Panc1 (cell line): Measurements from ENCODE around the gene WDR5B. TPM values are rescaled to one million over a fixed set of nuclear protein-coding genes. Genes with fewer than 3 reads are reported as not detected.

ENCODE experiments used
- ATAC-seq: fragments of 200-7000 bp; cut with Tn5 transposase; 2 replicates; pipeline ENCODE4 v1.9.1; 2020; ENCODE audit warnings: mild to moderate bottlenecking, moderate library complexity
- Bru-seq: library from RNA; stranded (reverse); fragments of 400-500 nt; gene quantifications from one replicate; lab custom pipeline; 2021; lab: Mats Ljungman, UMichigan
- BruChase-seq, 2 experiments: library from RNA; stranded (reverse); fragments of 400-500 nt; gene quantifications; one replicate each; lab custom pipeline; 2021; lab: Mats Ljungman, UMichigan
- BruUV-seq: library from RNA; stranded (reverse); fragments of 400-500 nt; replicated peaks from 2 replicates; lab custom pipeline; 2021; lab: Mats Ljungman, UMichigan
- CTCF ChIA-PET: fragments of 300-600 bp; sonication (Branson Sonifier 250); formaldehyde crosslinking; loops from one replicate; lab custom pipeline; 2022; ENCODE audit warnings: antibody characterized with exemption; lab: Charles Lee
- POLR2A ChIA-PET: fragments of 300-600 bp; sonication (Branson Sonifier 250); formaldehyde crosslinking; loops from one replicate; lab custom pipeline; 2022; ENCODE audit warnings: antibody characterized with exemption; lab: Charles Lee
- DNase-seq: peaks from one replicate; pipeline ENCODE4 v3.0.0-alpha.2; 2010; ENCODE audit warnings: low read depth, low spot score
- H3K27ac ChIP-seq: 2 replicates; pipeline ENCODE4 v1.5.1; 2011; ENCODE audit warnings: mild to moderate bottlenecking, low read length, inconsistent platforms
- H3K27me3 ChIP-seq: fragments of 200-500 bp; sonication (Bioruptor generic); 2 replicates; pipeline ENCODE4 v1.6.0; 2014; ENCODE audit warnings: low read length, inconsistent platforms; ENCODE audit not compliant: control insufficient read depth, insufficient read depth
- H3K36me3 ChIP-seq: fragments of 200-500 bp; sonication (Bioruptor generic); 2 replicates; pipeline ENCODE4 v1.5.1; 2014; ENCODE audit warnings: inconsistent platforms, mild to moderate bottlenecking, low read length, moderate library complexity; ENCODE audit not compliant: control insufficient read depth, insufficient read depth
- H3K4me1 ChIP-seq: 2 replicates; pipeline ENCODE4 v1.5.1; 2011; ENCODE audit warnings: inconsistent platforms, mild to moderate bottlenecking, low read length, moderate library complexity; ENCODE audit not compliant: control insufficient read depth, insufficient read depth
- H3K4me3 ChIP-seq, 2 experiments: 2 replicates each; pipeline ENCODE4 v1.5.1; 2011 to 2012; ENCODE audit warnings: low read depth in 2 of 2, low read length in 2 of 2, mild to moderate bottlenecking in 2 of 2, inconsistent platforms in 1 of 2, moderate library complexity in 1 of 2
- H3K9me3 ChIP-seq: fragments of 200-500 bp; sonication (Bioruptor generic); 2 replicates; pipeline ENCODE4 v1.5.1; 2014; ENCODE audit warnings: low read depth, mild to moderate bottlenecking, inconsistent platforms, low read length, moderate library complexity; ENCODE audit not compliant: control insufficient read depth, insufficient read depth
- CTCF ChIP-seq: fragments of 450-650 bp; IDR thresholded peaks from 2 replicates; pipeline ENCODE4 v1.5.1; 2017; ENCODE audit warnings: mild to moderate bottlenecking
- POLR2AphosphoS5 ChIP-seq: IDR thresholded peaks from 2 replicates; pipeline ENCODE4 v1.6.1; 2012; ENCODE audit warnings: mild to moderate bottlenecking, low read depth, low read length, moderate library complexity
- REST ChIP-seq, 2 experiments: IDR thresholded peaks; 2 replicates each; pipeline ENCODE4 v1.6.1; 2011 to 2012; ENCODE audit warnings: low read depth in 2 of 2, control low read depth in 1 of 2, low read length in 1 of 2, mild to moderate bottlenecking in 1 of 2, moderate library complexity in 1 of 2; ENCODE audit not compliant: insufficient read depth in 1 of 2
- SIN3A ChIP-seq: IDR thresholded peaks from 2 replicates; pipeline ENCODE4 v1.6.1; 2012; ENCODE audit warnings: low read depth, mild to moderate bottlenecking, low read length, moderate library complexity, borderline replicate concordance; ENCODE audit not compliant: insufficient read depth
- TCF7L2 ChIP-seq: IDR thresholded peaks from 2 replicates; pipeline ENCODE4 v1.6.1; 2011; ENCODE audit warnings: mild to moderate bottlenecking, low read depth, low read length, inconsistent platforms
- in situ Hi-C: cut with HindIII; loops from 2 replicates; pipeline ENCODE4 v1.10.0; 2016; ENCODE audit warnings: low sequenced_read_pairs, low pct_unique_long_range_greater_than_20kb
- intact Hi-C: fragments of 100-400 bp; cut with micrococcal nuclease; formaldehyde crosslinking; loops from one replicate; pipeline ENCODE4 v1.10.0; 2022; ENCODE audit not compliant: unreplicated experiment
- long read RNA-seq: library from polyadenylated mRNA; unstranded; transcript quantifications from one replicate; pipeline ENCODE4 v2.0.0, GENCODE V29; 2021; ENCODE audit not compliant: unreplicated experiment
- polyA plus RNA-seq: library from polyadenylated mRNA; unstranded; fragments of >200 nt; gene quantifications from one replicate; pipeline ENCODE4 v1.2.1, GENCODE V29; 2012; ENCODE audit warnings: missing spikeins; ENCODE audit not compliant: insufficient read length
- total RNA-seq: library from RNA; stranded (reverse); gene quantifications from one replicate; pipeline ENCODE4 v1.2.1, GENCODE V29; 2021; ENCODE audit not compliant: unreplicated experiment

Gene WDR5B
- total RNA-seq (5.5 TPM), Bru-seq, nascent RNA (percentile 77 among the genes with signal in this experiment), BruChase-seq, experiment 1, labeled RNA remaining after a 2-hour chase (percentile 88 among the genes with signal in this experiment), BruChase-seq, experiment 2, labeled RNA remaining after a 6-hour chase (percentile 60 among the genes with signal in this experiment)
- 2.6 TPM for polyA plus RNA-seq
- long read RNA-seq, transcript WDR5B-201 (1 exons, 3,720 nt) = major isoform, 14 of 14 reads
- long read RNA-seq, partial matches to known transcripts = 0 of 14 reads
- long read RNA-seq, other reads (novel, unspliced or antisense) = 0 of 14 reads

GRCh38 chr3:122415762-122416654, at the start of gene WDR5B:
Gene WDR5B (minus strand): TSS chr3:122416062. CDS start chr3:122415528, 534 bp downstream.
- H3K9me3 ChIP-seq = no peaks in the 10 kb centered on the region
- H3K36me3 ChIP-seq = peaks cover 2% of the 10 kb centered on the region
- peak within 1 kb of the TSS; percentile 99 for H3K27ac ChIP-seq
- DNase-seq (peak; percentile 97), ATAC-seq (peak; percentile 96)
- ChIA-PET POLR2A (interaction anchor here (0.6 to 1.2 kb wide), 7 partner anchors 8 to 869 kb away, joined by 3 to 7 read pairs (median 4); partner anchors contain the start of gene FAM162A), CTCF (interaction anchor here (1.0 to 1.3 kb wide), 2 partner anchors 23 to 32 kb away, joined by 4 to 5 read pairs; partner anchors contain the start of gene FAM162A)
- H3K4me3 ChIP-seq = peak within 1 kb of the TSS; percentile 68 to 87
- no peaks in the 10 kb centered on the region for H3K27me3 ChIP-seq
- in situ Hi-C loops (no loop called here), intact Hi-C loops (loop anchor here (1.0 kb wide), 1 partner anchor 32 kb away; the partner anchor contains the start of gene FAM162A)
- H3K4me1 ChIP-seq = peaks cover 17% of the 10 kb centered on the region
- TSS peak; percentile 88 for BruUV-seq
- TF ChIP-seq TCF7L2 = peak; percentile 41; the same call in 1 of the 2 replicates
- no peak for TF ChIP-seq CTCF
- TF ChIP-seq REST (IDR thresholded peaks at IDR 0.05; ENCODE audit: insufficient read depth in 1 of 2, low read depth in 2 of 2, low read length in 1 of 2) = no peak
- peak; percentile 99 for TF ChIP-seq POLR2AphosphoS5
- peak; percentile 77 for TF ChIP-seq SIN3A

GRCh38 chr3:122464659-122465058, 48.8 kb upstream of the WDR5B start:
- Histone ChIP-seq H3K27ac (no peak overlapping the region), H3K9me3 (no peaks in the 10 kb centered on the region), H3K36me3 (peaks cover 29% of the 10 kb centered on the region), H3K27me3 (no peaks in the 10 kb centered on the region), H3K4me1 (no peaks in the 10 kb centered on the region), H3K4me3 (no peak overlapping the region)
- TF ChIP-seq CTCF (no peak), REST (IDR thresholded peaks at IDR 0.05; ENCODE audit: insufficient read depth in 1 of 2, low read depth in 2 of 2, low read length in 1 of 2) (no peak), SIN3A (no peak), POLR2AphosphoS5 (no peak), TCF7L2 (no peak)
- ATAC-seq (no peak), DNase-seq (no peak)
- no TSS peak for BruUV-seq
- intact Hi-C loops = no loop called here
- ChIA-PET POLR2A (no interaction called here), CTCF (no interaction called here)
- in situ Hi-C loops = no loop called here
